ENCODE measurements around the gene TBC1D4.

The TBC1D4 gene, protein sequence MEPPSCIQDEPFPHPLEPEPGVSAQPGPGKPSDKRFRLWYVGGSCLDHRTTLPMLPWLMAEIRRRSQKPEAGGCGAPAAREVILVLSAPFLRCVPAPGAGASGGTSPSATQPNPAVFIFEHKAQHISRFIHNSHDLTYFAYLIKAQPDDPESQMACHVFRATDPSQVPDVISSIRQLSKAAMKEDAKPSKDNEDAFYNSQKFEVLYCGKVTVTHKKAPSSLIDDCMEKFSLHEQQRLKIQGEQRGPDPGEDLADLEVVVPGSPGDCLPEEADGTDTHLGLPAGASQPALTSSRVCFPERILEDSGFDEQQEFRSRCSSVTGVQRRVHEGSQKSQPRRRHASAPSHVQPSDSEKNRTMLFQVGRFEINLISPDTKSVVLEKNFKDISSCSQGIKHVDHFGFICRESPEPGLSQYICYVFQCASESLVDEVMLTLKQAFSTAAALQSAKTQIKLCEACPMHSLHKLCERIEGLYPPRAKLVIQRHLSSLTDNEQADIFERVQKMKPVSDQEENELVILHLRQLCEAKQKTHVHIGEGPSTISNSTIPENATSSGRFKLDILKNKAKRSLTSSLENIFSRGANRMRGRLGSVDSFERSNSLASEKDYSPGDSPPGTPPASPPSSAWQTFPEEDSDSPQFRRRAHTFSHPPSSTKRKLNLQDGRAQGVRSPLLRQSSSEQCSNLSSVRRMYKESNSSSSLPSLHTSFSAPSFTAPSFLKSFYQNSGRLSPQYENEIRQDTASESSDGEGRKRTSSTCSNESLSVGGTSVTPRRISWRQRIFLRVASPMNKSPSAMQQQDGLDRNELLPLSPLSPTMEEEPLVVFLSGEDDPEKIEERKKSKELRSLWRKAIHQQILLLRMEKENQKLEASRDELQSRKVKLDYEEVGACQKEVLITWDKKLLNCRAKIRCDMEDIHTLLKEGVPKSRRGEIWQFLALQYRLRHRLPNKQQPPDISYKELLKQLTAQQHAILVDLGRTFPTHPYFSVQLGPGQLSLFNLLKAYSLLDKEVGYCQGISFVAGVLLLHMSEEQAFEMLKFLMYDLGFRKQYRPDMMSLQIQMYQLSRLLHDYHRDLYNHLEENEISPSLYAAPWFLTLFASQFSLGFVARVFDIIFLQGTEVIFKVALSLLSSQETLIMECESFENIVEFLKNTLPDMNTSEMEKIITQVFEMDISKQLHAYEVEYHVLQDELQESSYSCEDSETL (N-terminal part only)

GRCh38 chr13:75482070-75482819 lies at the start of gene TBC1D4:
Gene TBC1D4, minus strand, starts transcription at chr13:75482169. Its CDS starts 402 bp downstream, at chr13:75481767.
- peak; percentile 47 for DNase-seq

- DNase-seq: no peak
These were observed 48.6 kb upstream of the TBC1D4 start for GRCh38 chr13:75530549-75530961.

DNA sequence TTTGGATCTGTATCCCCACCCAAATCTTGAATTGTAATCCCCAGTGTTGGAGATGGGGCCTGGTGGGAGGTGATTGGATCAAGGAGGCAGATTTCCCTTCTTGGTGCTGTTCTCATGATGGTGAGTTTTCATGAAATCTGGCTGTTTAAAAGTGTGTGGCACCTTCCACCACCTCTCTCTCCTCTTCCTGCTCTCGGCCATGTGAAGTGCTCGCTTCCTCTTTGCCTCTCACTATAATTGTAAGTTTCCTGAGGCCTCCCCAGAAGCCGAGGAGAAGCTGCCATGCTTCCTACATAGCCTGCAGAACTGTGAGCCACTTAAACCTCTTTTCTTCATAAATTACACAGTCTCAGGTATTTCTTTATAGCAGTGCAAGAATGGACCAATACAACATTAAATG lies 40.0 kb upstream of the TBC1D4 start:
- no peak for DNase-seq

GRCh38 chr13:75518439-75519088 lies 36.6 kb upstream of the TBC1D4 start:
- DNase-seq: no peak

DNA sequence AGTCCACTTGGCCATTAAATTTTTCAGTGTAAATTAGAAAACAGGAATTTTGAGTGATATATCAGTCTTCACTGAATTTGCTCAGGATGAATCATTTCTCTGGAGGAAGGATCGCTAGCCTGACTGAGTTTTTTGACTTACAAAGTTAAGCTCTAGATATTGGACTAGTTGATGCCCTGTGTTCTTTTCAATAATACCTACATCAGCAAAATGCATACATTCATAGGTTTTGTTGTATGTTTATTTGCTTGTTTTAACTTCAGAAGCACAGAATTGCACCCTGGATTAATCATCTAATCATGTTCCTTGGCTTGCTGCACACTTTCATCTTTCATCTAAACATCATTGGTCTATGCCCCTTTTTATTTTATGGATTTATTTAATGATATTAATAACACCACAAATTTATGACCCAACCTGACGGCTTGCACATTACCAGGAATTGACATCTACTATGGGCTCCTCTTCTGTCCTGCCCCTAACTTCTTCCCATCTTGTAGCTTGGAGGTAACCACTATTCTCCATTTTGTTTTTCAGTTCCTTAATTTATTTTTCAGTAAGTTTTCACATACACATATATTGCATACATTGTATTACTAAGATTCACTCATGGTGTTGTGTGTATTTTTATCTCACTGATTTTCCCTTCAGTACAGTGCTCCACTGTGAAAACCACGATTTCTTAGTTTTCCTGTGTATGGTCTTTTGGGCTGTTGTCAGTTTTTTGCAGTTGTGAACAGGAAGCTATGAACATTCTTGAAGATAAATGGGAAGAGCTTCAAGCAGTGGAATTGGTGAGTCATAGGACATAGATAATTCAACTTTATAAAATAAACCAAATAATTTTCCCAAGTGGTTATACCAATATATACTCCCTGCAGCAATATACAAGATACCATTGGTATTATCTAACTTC lies 32.4 kb upstream of the TBC1D4 start:
- DNase-seq: no peak

DNA sequence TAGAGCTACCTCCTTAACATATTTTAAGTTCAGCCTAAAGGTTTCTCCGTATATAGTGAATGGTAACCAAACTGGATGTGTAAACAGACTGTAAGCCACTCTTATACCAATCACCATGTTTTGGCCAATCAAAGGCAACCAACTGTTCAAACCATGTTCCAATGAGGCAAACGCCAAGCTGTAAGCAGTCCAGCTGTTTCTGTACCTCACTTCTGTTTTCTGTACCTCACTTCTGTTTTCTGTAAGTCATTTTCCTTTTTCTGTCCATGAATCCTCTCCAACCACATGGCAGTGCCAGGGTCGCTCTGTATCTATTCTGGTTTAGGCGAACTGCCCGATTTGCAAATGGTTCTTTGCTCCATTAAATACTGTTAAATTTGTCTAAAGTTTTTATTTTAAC lies 31.3 kb upstream of the TBC1D4 start:
- DNase-seq: no peak

DNA sequence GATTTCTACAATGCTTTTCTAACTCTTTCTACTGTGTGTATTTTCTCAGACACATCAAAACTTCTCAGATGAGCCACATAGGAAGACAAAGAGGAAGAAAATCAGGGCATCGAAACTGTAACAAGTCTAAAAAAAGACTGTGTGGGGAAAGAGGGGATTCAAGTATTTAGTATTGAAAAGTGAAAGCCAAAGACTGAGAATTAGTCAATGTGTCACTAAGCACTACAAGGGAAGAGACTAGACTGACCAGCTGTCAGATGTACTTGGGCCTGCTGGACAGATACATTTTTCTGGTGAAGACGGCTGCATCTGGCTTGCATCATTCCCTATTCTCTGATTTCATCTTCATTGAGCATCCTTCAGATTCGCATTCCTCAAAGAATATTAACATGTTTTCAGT lies 30.3 kb upstream of the TBC1D4 start:
- no peak for DNase-seq

DNA sequence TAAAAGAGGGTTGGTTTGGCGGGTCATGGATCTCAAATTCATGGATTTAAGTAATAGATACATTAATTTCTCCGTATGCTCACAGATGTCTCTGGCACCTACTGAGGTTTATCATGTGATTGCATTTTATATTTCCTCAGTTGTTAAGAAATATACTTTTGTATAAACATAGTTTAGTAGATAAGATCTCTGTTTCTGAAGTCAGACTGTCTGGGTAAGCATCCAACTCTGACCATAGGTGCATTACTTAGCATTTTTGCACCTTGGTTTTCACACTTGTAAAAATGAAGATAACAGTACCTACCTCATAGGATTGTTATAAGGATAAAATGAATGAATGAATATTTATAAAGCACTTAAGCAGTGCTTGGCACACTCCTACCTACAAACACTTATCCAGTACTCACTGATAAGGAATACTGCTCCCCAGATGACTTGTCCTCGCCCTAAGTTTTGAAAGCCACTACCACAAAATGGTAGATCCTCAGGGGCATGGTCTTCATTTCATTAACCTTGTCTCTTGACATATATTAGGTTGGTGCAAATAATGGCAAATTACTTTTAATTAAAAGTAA lies 29.2 kb upstream of the TBC1D4 start:
- DNase-seq: no peak

DNA sequence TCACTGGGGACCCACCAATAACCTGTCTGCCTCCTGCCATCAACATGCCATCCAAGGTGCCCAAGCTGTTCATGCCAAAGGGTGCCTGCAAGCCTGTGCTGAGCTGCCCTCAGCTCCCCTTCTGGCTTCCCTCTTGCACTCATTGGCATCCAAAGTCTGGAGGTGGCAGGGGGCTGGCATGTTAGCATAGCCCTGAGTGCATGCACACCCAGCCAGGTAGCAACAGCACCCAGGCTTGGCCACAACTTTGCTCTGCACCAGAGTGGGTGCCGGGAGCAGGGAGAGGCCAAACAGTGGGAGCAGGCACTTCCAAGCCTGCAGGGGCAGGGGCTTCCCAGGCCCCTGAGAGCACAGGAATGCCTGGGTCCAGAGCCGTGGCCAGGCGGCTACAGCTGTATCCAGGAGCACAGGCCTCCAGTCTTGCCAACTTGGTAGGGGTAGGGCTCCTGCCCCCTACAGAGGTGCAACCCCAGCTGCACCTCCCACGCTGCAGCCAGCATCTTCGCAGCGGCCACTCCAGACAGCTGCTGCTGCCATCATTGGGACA lies 26.1 kb upstream of the TBC1D4 start:
- DNase-seq: no peak

GRCh38 chr13:75507027-75508001 lies 25.3 kb upstream of the TBC1D4 start:
- no peak for DNase-seq

GRCh38 chr13:75506018-75506417 lies 24.0 kb upstream of the TBC1D4 start:
- no peak for DNase-seq

DNA sequence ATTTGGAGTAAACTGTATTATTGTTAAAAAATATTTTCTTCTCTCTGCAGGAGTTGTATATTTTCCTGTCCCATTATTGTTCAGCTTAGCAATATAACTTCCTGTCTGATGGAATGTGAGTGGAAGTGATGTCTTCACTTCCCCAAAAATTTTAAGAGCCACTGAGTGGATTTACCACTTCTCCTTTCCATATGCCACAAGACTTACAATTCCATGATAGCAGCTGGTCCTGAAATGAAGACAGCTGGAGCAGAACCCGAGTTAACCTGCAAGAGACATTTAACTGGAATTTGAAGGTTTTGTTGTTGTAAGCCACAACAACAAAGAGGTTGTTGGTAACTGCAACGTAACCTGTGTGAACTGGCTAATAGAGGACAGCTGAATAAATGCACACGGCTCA lies 23.4 kb upstream of the TBC1D4 start:
- no peak for DNase-seq

DNA sequence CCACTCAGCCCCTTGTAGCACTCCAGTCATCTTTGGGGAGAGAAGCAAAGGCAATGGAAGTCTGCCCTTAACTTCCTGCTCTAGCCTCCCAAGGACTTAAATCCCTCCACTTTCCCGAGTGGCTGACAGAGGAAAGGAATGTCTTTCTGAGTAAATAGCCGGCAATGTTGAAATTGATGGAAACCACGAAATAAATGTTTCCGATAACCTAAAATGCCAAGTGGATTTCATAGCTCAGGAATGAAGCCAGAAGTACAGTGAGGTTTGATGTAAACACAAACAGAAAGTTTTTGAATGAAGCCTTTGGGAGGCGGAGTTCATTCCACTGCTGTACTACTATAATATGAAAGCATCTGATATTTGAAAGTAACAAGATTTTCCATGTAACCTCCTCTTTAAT lies 14.0 kb upstream of the TBC1D4 start:
- DNase-seq: no peak

- no peak for DNase-seq
These were observed 12.5 kb upstream of the TBC1D4 start for GRCh38 chr13:75494491-75494890.

DNA sequence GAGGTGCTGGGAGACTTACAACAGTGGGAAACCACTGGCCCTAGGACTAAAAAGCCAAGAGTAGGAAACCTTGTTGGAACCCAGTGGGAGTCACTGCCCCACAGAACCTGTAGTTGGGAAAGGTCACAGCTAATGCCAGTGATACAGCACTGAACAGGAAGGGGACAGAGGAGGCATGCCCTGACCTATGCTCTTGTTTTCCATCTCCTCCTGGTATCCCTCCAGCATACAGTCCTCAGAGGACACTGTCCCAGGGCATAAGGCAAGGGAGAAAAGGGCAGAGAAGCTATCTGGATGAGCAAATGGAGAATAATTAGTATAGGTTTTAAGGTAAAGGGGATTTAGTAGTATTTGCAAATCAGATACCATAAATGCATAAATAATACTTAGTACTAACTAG lies 11.2 kb upstream of the TBC1D4 start:
- no peak for DNase-seq

- no peak for DNase-seq
These were observed 10.4 kb upstream of the TBC1D4 start for GRCh38 chr13:75492389-75492788.

- DNase-seq: no peak
These were observed 9.4 kb upstream of the TBC1D4 start for GRCh38 chr13:75491376-75491775.

DNA sequence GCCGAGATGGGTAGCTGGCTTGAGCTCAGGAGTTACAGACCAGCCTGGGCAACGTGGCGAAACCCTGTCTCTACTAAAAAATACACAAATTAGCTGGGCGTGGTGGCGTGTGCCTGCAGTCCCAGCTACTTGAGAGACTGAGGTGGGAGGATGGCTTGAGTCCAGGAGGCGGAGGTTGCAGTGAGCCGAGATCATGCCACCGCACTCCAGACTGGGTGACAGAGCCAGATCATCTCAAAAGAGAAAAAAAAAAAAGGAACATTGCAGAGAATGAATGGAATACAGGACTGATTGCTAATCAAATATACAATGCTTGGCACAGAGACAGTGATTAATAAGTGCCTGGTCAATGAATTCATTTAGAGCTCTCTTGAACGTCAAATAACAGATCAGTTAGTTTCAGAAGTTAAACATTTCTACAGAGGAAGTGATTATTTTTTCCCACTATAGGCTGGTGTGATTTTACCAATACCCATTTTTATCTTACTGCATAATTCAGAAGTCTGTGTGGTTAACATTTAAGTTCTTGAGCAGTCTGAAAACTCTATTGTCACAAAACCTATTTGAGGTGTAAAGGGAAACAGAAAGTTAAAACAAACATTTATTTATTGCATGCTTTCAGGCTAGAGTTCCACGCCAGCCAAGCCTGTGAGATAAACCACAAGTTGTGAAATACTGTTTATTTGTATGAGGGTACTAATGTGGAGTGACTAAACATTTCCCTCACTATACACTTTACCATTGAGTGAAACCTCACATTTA lies 7.7 kb upstream of the TBC1D4 start:
- DNase-seq: no peak
